OCI-LY7 (cell line): ENCODE data around the gene BIRC2. TPM values are rescaled to one million over a fixed set of nuclear protein-coding genes. Genes with fewer than 3 reads are reported as not detected.

Experiments used
- BruUV-seq: library from RNA; stranded (reverse); fragments of 400-500 nt; replicated peaks from 2 replicates; lab custom pipeline; 2021; lab: Mats Ljungman, UMichigan
- CTCF ChIA-PET: fragments of 300-600 bp; sonication (Branson Sonifier 250); formaldehyde crosslinking; loops from one replicate; lab custom pipeline; 2022; ENCODE audit warnings: antibody characterized with exemption; ENCODE audit not compliant: unreplicated experiment; lab: Charles Lee
- POLR2A ChIA-PET: fragments of 300-600 bp; sonication (Branson Sonifier 250); formaldehyde crosslinking; loops from one replicate; lab custom pipeline; 2022; ENCODE audit warnings: antibody characterized with exemption; lab: Charles Lee
- DNase-seq: peaks from one replicate; pipeline ENCODE4 v3.0.0-alpha.2; 2015; ENCODE audit warnings: low spot score
- H2AFZ ChIP-seq: fragments of 200-600 bp; sonication (generic), shearing (Covaris generic); 2 replicates; pipeline ENCODE4 v1.6.1; 2014; ENCODE audit warnings: mild to moderate bottlenecking, antibody characterized with exemption, low read length, moderate library complexity
- H3K27ac ChIP-seq: fragments of 200-600 bp; sonication (generic); 2 replicates; pipeline ENCODE4 v1.5.1; 2014; ENCODE audit warnings: mixed run types, low read depth, mild to moderate bottlenecking, moderate library complexity, low read length, inconsistent platforms; ENCODE audit not compliant: poor library complexity, severe bottlenecking
- H3K36me3 ChIP-seq: fragments of 200-600 bp; sonication (generic); 2 replicates; pipeline ENCODE4 v1.6.1; 2014; ENCODE audit warnings: mild to moderate bottlenecking, antibody characterized with exemption, low read length, moderate library complexity, mixed read lengths; ENCODE audit not compliant: insufficient read depth
- H3K4me1 ChIP-seq: fragments of 200-600 bp; sonication (generic); 2 replicates; pipeline ENCODE4 v1.5.1; 2014; ENCODE audit warnings: mild to moderate bottlenecking, low read length; ENCODE audit not compliant: insufficient read depth, poor library complexity, severe bottlenecking
- H3K4me2 ChIP-seq: fragments of 200-600 bp; sonication (generic); 2 replicates; pipeline ENCODE4 v1.6.1; 2014; ENCODE audit warnings: mild to moderate bottlenecking, low read length
- H3K4me3 ChIP-seq: fragments of 200-600 bp; sonication (generic); 2 replicates; pipeline ENCODE4 v1.5.1; 2014; ENCODE audit warnings: mild to moderate bottlenecking, low read depth, low read length; ENCODE audit not compliant: poor library complexity, severe bottlenecking
- H3K79me2 ChIP-seq: fragments of 200-600 bp; sonication (generic); 2 replicates; pipeline ENCODE4 v1.6.1; 2016; ENCODE audit warnings: low read depth, mild to moderate bottlenecking, low read length, moderate library complexity, mixed read lengths; ENCODE audit not compliant: insufficient read depth
- H3K9me2 ChIP-seq: fragments of 200-600 bp; sonication (generic); 2 replicates; pipeline ENCODE4 v1.6.1; 2016; ENCODE audit warnings: mild to moderate bottlenecking, low read length, mixed read lengths; ENCODE audit not compliant: insufficient read depth
- H3K9me3 ChIP-seq: fragments of 200-600 bp; sonication (generic); 2 replicates; pipeline ENCODE4 v1.6.1; 2014; ENCODE audit warnings: mild to moderate bottlenecking, mixed run types, low read length, mixed read lengths
- H4K20me1 ChIP-seq: fragments of 200-600 bp; sonication (generic); 2 replicates; pipeline ENCODE4 v1.6.1; 2014; ENCODE audit warnings: mild to moderate bottlenecking, antibody characterized with exemption, low read length, moderate library complexity, mixed read lengths; ENCODE audit not compliant: insufficient read depth
- EZH2phosphoT487 ChIP-seq: fragments of 200-600 bp; sonication (generic); IDR thresholded peaks from 2 replicates; pipeline ENCODE4 v1.6.1; 2018; ENCODE audit warnings: low read depth, borderline replicate concordance, mild to moderate bottlenecking, mixed run types, antibody characterized with exemption, low read length, moderate library complexity, mixed read lengths
- intact Hi-C: fragments of 100-400 bp; cut with micrococcal nuclease; formaldehyde crosslinking; loops from one replicate; pipeline ENCODE4 v1.10.0; 2022; ENCODE audit not compliant: unreplicated experiment
- total RNA-seq, 2 experiments: library from RNA; depleted of rRNA in 1 of 2; stranded (reverse); fragments of >200 nt in 1 of 2; shearing (Covaris generic) in 1 of 2; gene quantifications; 2 replicates each; pipeline ENCODE4 v1.2.3, GENCODE V29; 2014 to 2022
- TF ChIP-seq, protein P1 (sequence below): fragments of 200-600 bp; sonication (generic); conservative IDR thresholded peaks from 2 replicates; pipeline ENCODE4 v1.5.1; 2014; ENCODE audit warnings: mild to moderate bottlenecking, antibody characterized with exemption, low read length, moderate library complexity, mixed read lengths

The BIRC2 gene
- total RNA-seq, 2 experiments from 2014 or later, result 36.1 to 38.0 TPM

GRCh38 chr11:102396708-102397563 lies 49.9 kb downstream of the BIRC2 start:
- H3K9me2 ChIP-seq, result no peaks in the 10 kb centered on the region
- H3K4me1 ChIP-seq, result peaks cover 42% of the 10 kb centered on the region
- no peak overlapping the region for H3K4me3 ChIP-seq
- TF ChIP-seq, protein P1, sequence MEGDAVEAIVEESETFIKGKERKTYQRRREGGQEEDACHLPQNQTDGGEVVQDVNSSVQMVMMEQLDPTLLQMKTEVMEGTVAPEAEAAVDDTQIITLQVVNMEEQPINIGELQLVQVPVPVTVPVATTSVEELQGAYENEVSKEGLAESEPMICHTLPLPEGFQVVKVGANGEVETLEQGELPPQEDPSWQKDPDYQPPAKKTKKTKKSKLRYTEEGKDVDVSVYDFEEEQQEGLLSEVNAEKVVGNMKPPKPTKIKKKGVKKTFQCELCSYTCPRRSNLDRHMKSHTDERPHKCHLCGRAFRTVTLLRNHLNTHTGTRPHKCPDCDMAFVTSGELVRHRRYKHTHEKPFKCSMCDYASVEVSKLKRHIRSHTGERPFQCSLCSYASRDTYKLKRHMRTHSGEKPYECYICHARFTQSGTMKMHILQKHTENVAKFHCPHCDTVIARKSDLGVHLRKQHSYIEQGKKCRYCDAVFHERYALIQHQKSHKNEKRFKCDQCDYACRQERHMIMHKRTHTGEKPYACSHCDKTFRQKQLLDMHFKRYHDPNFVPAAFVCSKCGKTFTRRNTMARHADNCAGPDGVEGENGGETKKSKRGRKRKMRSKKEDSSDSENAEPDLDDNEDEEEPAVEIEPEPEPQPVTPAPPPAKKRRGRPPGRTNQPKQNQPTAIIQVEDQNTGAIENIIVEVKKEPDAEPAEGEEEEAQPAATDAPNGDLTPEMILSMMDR, result no peak
- no peak for TF ChIP-seq EZH2phosphoT487
- no TSS peak for BruUV-seq
- no peak for DNase-seq
- intact Hi-C loops, result no loop called here
- H3K27ac ChIP-seq, result no peak overlapping the region
- H3K4me2 ChIP-seq, result no peak overlapping the region
- no peaks in the 10 kb centered on the region for H4K20me1 ChIP-seq
- CTCF ChIA-PET, result no interaction called here
- H3K36me3 ChIP-seq, result peaks cover 92% of the 10 kb centered on the region
- H3K9me3 ChIP-seq, result no peaks in the 10 kb centered on the region
- H3K79me2 ChIP-seq, result peaks cover 23% of the 10 kb centered on the region
- POLR2A ChIA-PET, result interaction anchor here (0.6 to 3.5 kb wide), 13 partner anchors 8 to 105 kb away, joined by 3 to 13 read pairs (median 5); no protein-coding TSS in a partner anchor
- no peak overlapping the region for H2AFZ ChIP-seq

DNA sequence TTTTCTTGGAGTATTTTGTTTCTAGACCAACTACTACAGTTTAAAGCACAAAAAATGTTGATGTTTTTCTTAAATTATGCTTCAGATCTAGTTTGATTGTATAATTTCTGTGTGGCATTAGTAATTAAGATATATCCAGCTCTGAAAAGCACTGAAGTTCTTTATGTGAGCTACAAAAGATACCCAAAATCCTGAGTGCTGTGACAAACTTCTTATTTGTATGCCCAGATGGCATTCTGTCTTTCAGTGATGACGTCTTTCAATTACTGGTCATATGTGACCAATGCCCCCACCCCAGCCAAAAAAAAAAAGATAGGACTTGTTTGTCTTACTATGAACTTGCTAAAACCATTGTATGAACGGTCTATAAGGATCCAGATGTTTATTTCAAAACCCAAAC lies 51.3 kb downstream of the BIRC2 start:
- H4K20me1 ChIP-seq, result no peaks in the 10 kb centered on the region
- H2AFZ ChIP-seq, result no peak overlapping the region
- H3K9me3 ChIP-seq, result no peaks in the 10 kb centered on the region
- peaks cover 36% of the 10 kb centered on the region for H3K79me2 ChIP-seq
- no peak for DNase-seq
- POLR2A ChIA-PET, result interaction anchor here (0.9 to 3.5 kb wide), 11 partner anchors 8 to 101 kb away, joined by 3 to 13 read pairs (median 5); no protein-coding TSS in a partner anchor
- CTCF ChIA-PET, result no interaction called here
- H3K4me3 ChIP-seq, result no peak overlapping the region
- no peaks in the 10 kb centered on the region for H3K9me2 ChIP-seq
- intact Hi-C loops, result no loop called here
- H3K4me1 ChIP-seq, result peaks cover 34% of the 10 kb centered on the region
- TF ChIP-seq, protein P1, result no peak
- no peak for TF ChIP-seq EZH2phosphoT487
- no TSS peak for BruUV-seq
- H3K4me2 ChIP-seq, result no peak overlapping the region
- H3K36me3 ChIP-seq, result peaks cover 100% of the 10 kb centered on the region
- H3K27ac ChIP-seq, result no peak overlapping the region

GRCh38 chr11:102399189-102399588 lies 52.2 kb downstream of the BIRC2 start:
- intact Hi-C loops, result no loop called here
- no peak for DNase-seq
- Histone ChIP-seq H3K4me1 (peaks cover 34% of the 10 kb centered on the region), H3K9me2 (no peaks in the 10 kb centered on the region), H2AFZ (no peak overlapping the region), H3K36me3 (peaks cover 99% of the 10 kb centered on the region), H3K9me3 (no peaks in the 10 kb centered on the region), H3K4me3 (no peak overlapping the region), H3K79me2 (peaks cover 44% of the 10 kb centered on the region), H4K20me1 (no peaks in the 10 kb centered on the region), H3K27ac (no peak overlapping the region), H3K4me2 (no peak overlapping the region)
- POLR2A ChIA-PET, result interaction anchor here (0.7 to 3.5 kb wide), 5 partner anchors 9 to 77 kb away, joined by 4 to 13 read pairs (median 8); no protein-coding TSS in a partner anchor
- BruUV-seq, result no TSS peak
- CTCF ChIA-PET, result no interaction called here
- TF ChIP-seq, protein P1, result no peak
- TF ChIP-seq EZH2phosphoT487, result no peak
